H9 (cell line): ENCODE results near the gene RAB26. TPM values are rescaled to one million over a fixed set of nuclear protein-coding genes. Genes with fewer than 3 reads are reported as not detected.

Experiments
- DNase-seq: peaks from one replicate; pipeline ENCODE4 v3.0.0-alpha.2; 2017
- H2AFZ ChIP-seq: one replicate; pipeline ENCODE4 v1.6.1; 2013; ENCODE audit warnings: mild to moderate bottlenecking, low read length, control low read depth, moderate library complexity
- H2AK5ac ChIP-seq: 2 replicates; pipeline ENCODE4 v1.6.1; 2013; ENCODE audit warnings: low read length, control low read depth, mixed read lengths; ENCODE audit not compliant: insufficient read length
- H2BK120ac ChIP-seq: one replicate; pipeline ENCODE4 v1.6.1; 2013; ENCODE audit warnings: low read depth, mild to moderate bottlenecking, low read length, control low read depth, inconsistent platforms; ENCODE audit not compliant: poor library complexity, severe bottlenecking
- H2BK12ac ChIP-seq: 2 replicates; pipeline ENCODE4 v1.6.1; 2013; ENCODE audit warnings: low read length, control low read depth, mixed read lengths, low read depth; ENCODE audit not compliant: insufficient read length
- H2BK15ac ChIP-seq: 2 replicates; pipeline ENCODE4 v1.6.1; 2013; ENCODE audit warnings: low read depth, low read length, control low read depth
- H2BK20ac ChIP-seq: one replicate; pipeline ENCODE4 v1.6.1; 2013; ENCODE audit warnings: low read depth, mild to moderate bottlenecking, low read length, control low read depth, inconsistent platforms; ENCODE audit not compliant: poor library complexity, severe bottlenecking
- H2BK5ac ChIP-seq: 2 replicates; pipeline ENCODE4 v1.6.1; 2013; ENCODE audit warnings: low read length, control low read depth, mixed read lengths; ENCODE audit not compliant: insufficient read length
- H3K14ac ChIP-seq: 2 replicates; pipeline ENCODE4 v1.6.1; 2013; ENCODE audit warnings: low read length, control low read depth; ENCODE audit not compliant: insufficient read depth
- H3K18ac ChIP-seq: 2 replicates; pipeline ENCODE4 v1.6.1; 2013; ENCODE audit warnings: low read depth, mild to moderate bottlenecking, mixed read lengths, low read length, control low read depth; ENCODE audit not compliant: insufficient read length
- H3K23ac ChIP-seq: 2 replicates; pipeline ENCODE4 v1.6.1; 2013; ENCODE audit warnings: low read length, control low read depth, mixed read lengths, low read depth; ENCODE audit not compliant: insufficient read length
- H3K23me2 ChIP-seq: 2 replicates; pipeline ENCODE4 v1.6.1; 2013; ENCODE audit warnings: low read depth, mild to moderate bottlenecking, mixed read lengths, low read length, control low read depth; ENCODE audit not compliant: insufficient read length, poor library complexity, severe bottlenecking
- H3K27ac ChIP-seq: 2 replicates; pipeline ENCODE4 v1.5.1; 2013; ENCODE audit warnings: low read length, control low read depth, mixed read lengths, low read depth; ENCODE audit not compliant: insufficient read length
- H3K27me3 ChIP-seq: 2 replicates; pipeline ENCODE4 v1.6.1; 2013; ENCODE audit warnings: low read length, control low read depth, inconsistent platforms; ENCODE audit not compliant: insufficient read depth
- H3K4ac ChIP-seq: 2 replicates; pipeline ENCODE4 v1.6.1; 2013; ENCODE audit warnings: low read depth, mild to moderate bottlenecking, control low read depth, inconsistent platforms, low read length, moderate library complexity
- H3K4me1 ChIP-seq: 2 replicates; pipeline ENCODE4 v1.6.1; 2013; ENCODE audit warnings: low read length, control low read depth, inconsistent platforms; ENCODE audit not compliant: insufficient read depth
- H3K4me2 ChIP-seq: 2 replicates; pipeline ENCODE4 v1.6.1; 2013; ENCODE audit warnings: low read length, control low read depth, mixed read lengths; ENCODE audit not compliant: insufficient read length, insufficient read depth
- H3K56ac ChIP-seq: 2 replicates; pipeline ENCODE4 v1.6.1; 2013; ENCODE audit warnings: low read depth, mild to moderate bottlenecking, mixed read lengths, low read length, control low read depth; ENCODE audit not compliant: insufficient read length
- H3K79me1 ChIP-seq: 2 replicates; pipeline ENCODE4 v1.6.1; 2013; ENCODE audit warnings: low read depth, mild to moderate bottlenecking, moderate library complexity, low read length, control low read depth, inconsistent platforms; ENCODE audit not compliant: insufficient read depth, poor library complexity, severe bottlenecking
- H3K79me2 ChIP-seq: 2 replicates; pipeline ENCODE4 v1.6.1; 2013; ENCODE audit warnings: low read length, control low read depth, inconsistent platforms; ENCODE audit not compliant: insufficient read depth
- H3K9ac ChIP-seq: 2 replicates; pipeline ENCODE4 v1.6.1; 2013; ENCODE audit warnings: low read length, control low read depth, mixed read lengths; ENCODE audit not compliant: insufficient read length; ENCODE audit errors: extremely low read depth
- H3K9me3 ChIP-seq: one replicate; pipeline ENCODE4 v1.6.1; 2013; ENCODE audit warnings: low read depth, low read length, inconsistent platforms; ENCODE audit not compliant: control insufficient read depth
- H3T11ph ChIP-seq: one replicate; pipeline ENCODE4 v1.6.1; 2013; ENCODE audit warnings: mild to moderate bottlenecking, low read length, control low read depth, inconsistent platforms
- H4K20me1 ChIP-seq: one replicate; pipeline ENCODE4 v1.6.1; 2013; ENCODE audit not compliant: control insufficient read depth, insufficient read length, insufficient read depth
- H4K5ac ChIP-seq: 2 replicates; pipeline ENCODE4 v1.6.1; 2013; ENCODE audit warnings: low read depth, mild to moderate bottlenecking, mixed read lengths, low read length, control low read depth; ENCODE audit not compliant: insufficient read length
- H4K8ac ChIP-seq: replicated peaks from 2 replicates; pipeline ENCODE4 v1.6.1; 2013; ENCODE audit warnings: low read length, control low read depth, mixed read lengths, low read depth; ENCODE audit not compliant: insufficient read length
- H4K91ac ChIP-seq: 2 replicates; pipeline ENCODE4 v1.6.1; 2013; ENCODE audit warnings: low read depth, mild to moderate bottlenecking, moderate library complexity, mixed read lengths, low read length, control low read depth; ENCODE audit not compliant: insufficient read length
- H3K27ac Mint-ChIP-seq, 3 experiments: 2 replicates in 2 of 3; 3 replicates in 1 of 3; pipeline ENCODE4 v1.8.0; 2020 to 2021; ENCODE audit warnings: mixed read lengths in 3 of 3, mild to moderate bottlenecking in 1 of 3, moderate library complexity in 1 of 3
- H3K27me3 Mint-ChIP-seq: 2 replicates; pipeline ENCODE4 v1.8.0; 2021; ENCODE audit warnings: low read depth, mild to moderate bottlenecking, moderate library complexity, mixed read lengths
- H3K36me3 Mint-ChIP-seq, 3 experiments: 2 replicates in 2 of 3; 3 replicates in 1 of 3; pipeline ENCODE4 v1.8.0; 2020 to 2021; ENCODE audit warnings: low read depth in 3 of 3, mixed read lengths in 3 of 3; ENCODE audit not compliant: insufficient read depth in 1 of 3
- H3K4me1 Mint-ChIP-seq, 2 experiments: 2 replicates each; pipeline ENCODE4 v1.8.0; 2020; ENCODE audit warnings: mixed read lengths in 2 of 2
- H3K4me3 Mint-ChIP-seq, 2 experiments: 2 replicates in 1 of 2; 3 replicates in 1 of 2; pipeline ENCODE4 v1.8.0; 2020 to 2021; ENCODE audit warnings: mild to moderate bottlenecking in 2 of 2, mixed read lengths in 2 of 2, moderate library complexity in 1 of 2
- H3K9me3 Mint-ChIP-seq, 2 experiments: 2 replicates in 1 of 2; 3 replicates in 1 of 2; pipeline ENCODE4 v1.8.0; 2020; ENCODE audit warnings: mild to moderate bottlenecking in 2 of 2, mixed read lengths in 2 of 2, moderate library complexity in 1 of 2
- CTCF ChIP-seq: fragments of 200-600 bp; sonication (generic); conservative IDR thresholded peaks from 3 replicates; pipeline ENCODE4 v1.8.0; 2021; ENCODE audit warnings: antibody characterized with exemption, mild to moderate bottlenecking
- whole genome bisulfite sequencing: extraction: QIAGEN DNeasy Blood & Tissue Kit; methylation state at CpG from one replicate; pipeline ENCODE4 v1.1.7; 2013; ENCODE audit warnings: missing lambda C conversion rate, low lambda C conversion rate, mixed read lengths; ENCODE audit not compliant: insufficient read length; ENCODE audit errors: extremely low coverage; 5-methylcytosine and 5-hydroxymethylcytosine counted together
- total RNA-seq: library from RNA; stranded (reverse); gene quantifications from 2 replicates; pipeline ENCODE4 v1.2.1, GENCODE V29; 2021

RAB26 gene
- total RNA-seq, 1 experiment from 2014 or later = 2.4 TPM

- Histone ChIP-seq H3K4me2 (no peak overlapping the region), H3K56ac (no peak overlapping the region), H3K4ac (no peak overlapping the region), H4K91ac (no peak overlapping the region), H3K79me1 (no peaks in the 10 kb centered on the region), H2AK5ac (no peak overlapping the region), H3K18ac (no peak overlapping the region), H4K5ac (no peak overlapping the region), H3K23me2 (no peaks in the 10 kb centered on the region), H3K79me2 (peaks cover 1% of the 10 kb centered on the region; the same call in 1 of the 2 replicates), H3K9ac (no peak overlapping the region), H2BK12ac (no peak overlapping the region), H4K8ac (no peak overlapping the region), H3T11ph (no peak overlapping the region), H3K27me3 (no peaks in the 10 kb centered on the region), H3K4me1 (no peaks in the 10 kb centered on the region), H3K9me3 (no peaks in the 10 kb centered on the region), H2BK120ac (no peak overlapping the region), H2BK15ac (no peak overlapping the region), H4K20me1 (peaks cover 2% of the 10 kb centered on the region), H3K23ac (no peak overlapping the region), H3K14ac (no peak overlapping the region), H2AFZ (no peak overlapping the region), H2BK5ac (no peak overlapping the region), H3K27ac (no peak overlapping the region), H2BK20ac (no peak overlapping the region)
- Mint-ChIP-seq H3K4me3 (no peak overlapping the region), H3K9me3 (no peaks in the 10 kb centered on the region), H3K27me3 (no peaks in the 10 kb centered on the region), H3K27ac (no peak overlapping the region), H3K4me1 (no peaks in the 10 kb centered on the region), H3K36me3 (peaks cover 11 to 47% (median 45%) of the 10 kb centered on the region in 3 experiments)
- DNase-seq = no peak
- no CpG with 5 or more reads among the region's 18 CpGs for WGBS
- no peak for TF ChIP-seq CTCF
Observed at GRCh38 chr16:2170080-2170479, 21.7 kb downstream of the RAB26 start.
